Aorta (tissue), 5 donors: Measurements from ENCODE around the gene ELOA2. TPM values are rescaled to one million over a fixed set of nuclear protein-coding genes. Genes with fewer than 3 reads are reported as not detected.
"Not testable (repeated sequence)": the region's sequence is repeated elsewhere in the genome, so short reads cannot be mapped to it uniquely, and the experiment has no call there.

ENCODE experiments used
- ATAC-seq: fragments of 200-7000 bp; cut with Tn5 transposase; one replicate; pipeline ENCODE4 v1.9.1; 2022; ENCODE audit warnings: moderate library complexity; ENCODE audit not compliant: low FRiP score
- DNase-seq, 2 donors: peaks; one replicate each; pipeline ENCODE4 v3.0.0-alpha.2; 2020
- H3K27ac ChIP-seq, 2 donors: one replicate each; pipeline ENCODE4 v1.5.1; 2013; ENCODE audit warnings: low read length in 2 of 2, mild to moderate bottlenecking in 2 of 2, moderate library complexity in 2 of 2, control low read depth in 1 of 2, inconsistent platforms in 1 of 2, low read depth in 1 of 2
- H3K27me3 ChIP-seq, 2 donors: one replicate each; pipeline ENCODE4 v1.6.1; 2013; ENCODE audit warnings: control low read depth in 1 of 2, low read length in 1 of 2, mild to moderate bottlenecking in 1 of 2, moderate library complexity in 1 of 2; ENCODE audit not compliant: insufficient read depth in 2 of 2, control insufficient read depth in 1 of 2
- H3K36me3 ChIP-seq, 2 donors: one replicate each; pipeline ENCODE4 v1.6.1; 2013; ENCODE audit warnings: control low read depth in 1 of 2, low read length in 1 of 2, mild to moderate bottlenecking in 1 of 2; ENCODE audit not compliant: insufficient read depth in 2 of 2, control insufficient read depth in 1 of 2
- H3K4me1 ChIP-seq, 2 donors: one replicate each; pipeline ENCODE4 v1.6.1; 2013; ENCODE audit warnings: low read length in 2 of 2, control low read depth in 1 of 2, mild to moderate bottlenecking in 1 of 2, moderate library complexity in 1 of 2; ENCODE audit not compliant: insufficient read depth in 2 of 2, control insufficient read depth in 1 of 2
- H3K4me3 ChIP-seq, 2 donors: one replicate each; pipeline ENCODE4 v1.5.1; 2013; ENCODE audit warnings: low read length in 2 of 2, control low read depth in 1 of 2, mild to moderate bottlenecking in 1 of 2
- H3K9me3 ChIP-seq: one replicate; pipeline ENCODE4 v1.6.1; 2013; ENCODE audit warnings: mild to moderate bottlenecking, low read length; ENCODE audit not compliant: control insufficient read depth
- WGBS, 2 donors: extraction: QIAGEN DNeasy Blood & Tissue Kit; methylation state at CpG; one replicate each; pipeline ENCODE4 v1.1.7; 2013; 5-methylcytosine and 5-hydroxymethylcytosine counted together
- intact Hi-C, 2 donors: fragments of 100-400 bp; cut with DNase I; formaldehyde crosslinking; loops; one replicate each; pipeline versions ENCODE4 v1.14.2 to v1.15.0; 2022
- polyA plus RNA-seq, 2 donors: library from polyadenylated mRNA; stranded (reverse); fragments of 200-250 nt; gene quantifications; one replicate each; pipeline ENCODE4 v1.2.3, GENCODE V29; 2013
- total RNA-seq, 2 donors: library from RNA; stranded (reverse); fragmentation: NEBNext Ultra II Directional; extraction: Animal tissue kit (Norgen Biotek cat#: 25700); gene quantifications; one replicate each; pipeline ENCODE4 v1.2.1, GENCODE V29; 2021
- donor health status: healthy with polysubstance abuse.
- donor health status: Bipolar disorder and iron deficiency.
- donor health status: DM: no; HTN: no; CAD: no.
- donor health status: DM: no; HTN: no; CAD: no.
- donor health status: DM: yes; HTN: yes; CAD: no.

ELOA2 gene
- total and polyA plus RNA-seq, 4 donors = not detected

DNA sequence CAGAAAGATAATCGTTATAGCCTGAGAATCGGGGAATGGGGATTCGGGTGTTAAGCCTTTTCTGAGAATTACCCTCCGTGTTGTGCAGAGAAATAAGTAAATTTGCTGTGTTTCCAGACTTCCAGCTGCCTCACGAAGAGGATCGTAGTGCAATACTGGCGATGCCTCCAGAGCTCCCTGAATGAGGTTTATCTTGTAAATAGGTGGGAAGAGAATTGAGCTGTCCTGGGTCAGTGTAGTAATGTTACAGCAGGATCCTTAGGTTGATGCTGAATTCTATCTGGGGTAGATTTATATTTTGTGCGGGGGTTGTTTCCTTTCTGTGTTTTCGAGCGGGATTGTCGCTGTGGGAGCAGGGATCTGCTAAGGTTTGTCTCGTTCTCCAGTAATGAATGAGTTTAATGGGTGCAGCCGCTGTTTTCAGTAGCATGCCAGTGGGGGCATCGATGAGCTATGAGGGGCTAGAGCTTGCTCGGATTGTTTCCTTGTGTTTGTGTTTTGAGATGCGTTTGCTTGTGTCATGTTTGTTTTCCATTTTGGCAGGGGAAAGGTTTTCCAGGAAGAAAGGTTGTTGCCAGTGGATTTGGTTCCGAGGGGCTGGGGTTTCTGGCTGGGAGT lies 9.8 kb downstream of the ELOA2 start:
- WGBS, 2 donors = 84 to 90% methylated on average over 4 to 5 of the region's 17 CpGs
- H3K4me1 ChIP-seq, H3K27me3 ChIP-seq, H3K36me3 ChIP-seq, H3K27ac ChIP-seq, intact Hi-C loops, H3K9me3 ChIP-seq, H3K4me3 ChIP-seq, DNase-seq: not testable (repeated sequence)
- ATAC-seq = peak; percentile 11

DNA sequence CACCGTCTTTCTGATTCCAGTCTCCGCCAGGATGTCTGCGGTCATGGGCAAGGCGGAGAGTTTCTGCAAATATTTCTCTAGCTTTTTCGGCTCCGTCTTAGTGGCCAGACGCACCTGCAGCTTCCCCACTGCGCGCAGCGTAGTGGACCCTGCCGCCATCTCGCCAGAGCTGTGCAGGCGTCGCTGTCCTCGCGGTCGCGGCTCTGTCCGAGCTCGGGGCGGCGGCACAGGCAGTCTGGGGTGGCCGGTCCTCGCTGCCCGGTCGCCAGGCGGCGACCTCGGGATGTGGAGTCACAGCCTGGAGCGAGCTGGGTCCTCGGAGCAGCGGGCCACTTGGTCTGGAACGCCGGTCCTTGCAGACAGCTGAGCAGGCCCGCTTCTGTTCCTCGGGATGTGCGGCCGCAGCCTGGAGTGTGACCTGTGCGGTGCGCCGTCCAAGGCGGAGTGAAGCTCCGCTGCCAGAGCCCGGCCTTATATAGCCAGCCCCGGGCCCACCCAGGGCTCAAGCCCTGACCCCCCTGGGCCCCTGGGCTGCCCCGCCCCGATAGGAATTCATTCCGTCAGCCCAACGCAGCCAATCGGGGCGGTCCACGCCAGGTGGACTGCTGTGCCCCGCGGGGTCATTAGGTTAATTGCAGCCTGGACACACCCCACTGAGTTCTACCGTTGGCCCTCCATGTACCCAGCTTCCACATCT lies 11.5 kb downstream of the ELOA2 start:
- H3K27me3 ChIP-seq, H3K4me1 ChIP-seq, H3K36me3 ChIP-seq, H3K4me3 ChIP-seq, H3K27ac ChIP-seq, H3K9me3 ChIP-seq, intact Hi-C loops, DNase-seq: not testable (repeated sequence)
- WGBS, 2 donors = no CpG with 5 or more reads among the region's 55 CpGs
- peak; percentile 61 for ATAC-seq

DNA sequence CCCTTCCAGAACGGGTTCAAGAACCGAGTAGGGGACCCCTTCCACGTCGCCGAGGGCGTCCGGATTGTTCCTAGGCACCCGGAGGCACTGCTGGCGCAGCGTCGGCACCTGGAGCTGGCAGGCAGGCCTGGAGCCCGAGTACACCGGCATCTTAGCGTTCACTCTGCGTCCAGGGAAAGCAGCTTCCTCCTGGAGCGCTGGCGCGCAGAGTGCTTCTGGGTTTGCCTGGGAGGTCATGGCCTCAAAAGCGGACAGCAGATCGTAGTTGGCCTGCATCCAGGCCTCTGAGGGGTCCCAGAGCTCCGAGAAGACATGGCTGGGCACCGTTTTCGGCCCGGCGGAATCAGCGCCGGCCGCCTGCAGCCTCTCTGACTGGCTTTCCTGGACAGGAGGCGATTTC lies 12.6 kb downstream of the ELOA2 start:
- ATAC-seq, H3K36me3 ChIP-seq, H3K27me3 ChIP-seq, H3K9me3 ChIP-seq, H3K27ac ChIP-seq, H3K4me1 ChIP-seq, intact Hi-C loops, H3K4me3 ChIP-seq: not testable (repeated sequence)
- DNase-seq = peak in 1 of 2 donors; percentile 77
- WGBS, 2 donors = 93 to 95% methylated on average over 9 of the region's 29 CpGs

DNA sequence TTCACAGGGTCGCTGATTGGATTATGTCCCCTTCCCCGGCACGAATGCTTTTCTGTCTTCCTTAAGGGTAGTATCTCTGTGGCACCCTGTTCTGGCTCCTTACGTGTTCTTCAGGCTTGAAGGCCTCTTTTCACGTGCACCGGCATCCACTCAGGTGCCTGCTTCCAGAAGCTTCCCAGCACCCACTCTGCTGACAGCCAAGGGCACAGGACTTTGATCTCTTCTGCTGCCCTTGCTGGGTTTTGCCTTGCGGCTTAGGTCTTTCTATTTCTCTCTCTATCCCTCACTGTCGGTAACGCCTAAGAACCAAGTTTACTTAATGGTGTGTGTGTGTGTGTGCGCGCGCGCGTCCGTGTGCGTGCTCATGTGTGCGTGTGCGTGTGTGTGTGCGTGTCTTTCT lies 14.7 kb downstream of the ELOA2 start:
- WGBS, 2 donors = no CpG with 5 or more reads among the region's 19 CpGs
- H3K36me3 ChIP-seq, H3K4me3 ChIP-seq, intact Hi-C loops, H3K9me3 ChIP-seq, ATAC-seq, H3K27ac ChIP-seq, H3K4me1 ChIP-seq, DNase-seq, H3K27me3 ChIP-seq: not testable (repeated sequence)

DNA sequence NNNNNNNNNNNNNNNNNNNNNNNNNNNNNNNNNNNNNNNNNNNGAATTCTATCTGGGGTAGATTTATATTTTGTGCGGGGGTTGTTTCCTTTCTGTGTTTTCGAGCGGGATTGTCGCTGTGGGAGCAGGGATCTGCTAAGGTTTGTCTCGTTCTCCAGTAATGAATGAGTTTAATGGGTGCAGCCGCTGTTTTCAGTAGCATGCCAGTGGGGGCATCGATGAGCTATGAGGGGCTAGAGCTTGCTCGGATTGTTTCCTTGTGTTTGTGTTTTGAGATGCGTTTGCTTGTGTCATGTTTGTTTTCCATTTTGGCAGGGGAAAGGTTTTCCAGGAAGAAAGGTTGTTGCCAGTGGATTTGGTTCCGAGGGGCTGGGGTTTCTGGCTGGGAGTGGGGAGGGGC lies 15.6 kb downstream of the ELOA2 start:
- intact Hi-C loops, H3K4me3 ChIP-seq: not testable (repeated sequence)
- no CpG with 5 or more reads among the region's 10 CpGs for WGBS, 2 donors

More for the DNA sequence above, 15.6 kb downstream of the ELOA2 start:
- H3K27me3 ChIP-seq, H3K27ac ChIP-seq, H3K9me3 ChIP-seq, H3K36me3 ChIP-seq, ATAC-seq, H3K4me1 ChIP-seq, DNase-seq: not testable (repeated sequence)

Other genes starting within 250 kb of the ELOA2 start
- gene PIAS2, start 118.1 kb downstream of the ELOA2 start, total RNA-seq = 10 to 100 TPM; 40.9 to 45.5 TPM
- gene PIAS2, start 118.1 kb downstream of the ELOA2 start, polyA plus RNA-seq = 1 to 10 TPM; 5.0 to 8.9 TPM
- gene KATNAL2, start 118.0 kb downstream of the ELOA2 start, total RNA-seq = 1 to 10 TPM; 1.8 to 3.2 TPM
- 1 to 10 TPM; 1.6 to 1.8 TPM for gene KATNAL2, start 118.0 kb downstream of the ELOA2 start, polyA plus RNA-seq
- 10 to 100 TPM; 30.1 to 34.1 TPM for gene HDHD2, start 114.9 kb upstream of the ELOA2 start, total RNA-seq
- gene HDHD2, start 114.9 kb upstream of the ELOA2 start, polyA plus RNA-seq = 10 to 100 TPM; 19.2 to 26.2 TPM
- 10 to 100 TPM in 1 of 2 donors, 1 to 10 TPM in 1; 9.8 to 10.6 TPM for gene IER3IP1, start 140.7 kb upstream of the ELOA2 start, total RNA-seq
- 10 to 100 TPM; 10.9 to 19.5 TPM for gene IER3IP1, start 140.7 kb upstream of the ELOA2 start, polyA plus RNA-seq
- not detected for gene SKOR2, start 216.0 kb upstream of the ELOA2 start, total RNA-seq
- gene SKOR2, start 216.0 kb upstream of the ELOA2 start, polyA plus RNA-seq = not detected